Spleen (tissue), 7 donors: ENCODE results near the gene RAB29.
A peak's percentile ranks its signal among the peaks of the same experiment; 100 is the strongest.

ENCODE experiments used
- POLR2AphosphoS5 ChIP-seq, 3 donors: sonication (generic); formaldehyde crosslinking; IDR thresholded peaks; one replicate each; pipeline ENCODE4 v1.5.1; 2017; ENCODE audit warnings: antibody characterized with exemption in 3 of 3
- TF ChIP-seq, protein P1 (sequence below), 11 experiments: fragments of 200-600 bp in 7 of 11; fragments of 450-650 bp in 4 of 11; sonication (generic) in 4 of 11; IDR thresholded peaks in 8 of 11; conservative IDR thresholded peaks in 3 of 11; 1 replicate in 7 of 11; 2 replicates in 4 of 11; pipeline versions ENCODE4 v1.4.0 to v1.8.0; 2016 to 2021; ENCODE audit warnings: antibody characterized with exemption in 11 of 11, inconsistent platforms in 4 of 11, mild to moderate bottlenecking in 1 of 11
- donor health status: DM: no; HTN: no; CAD: no; lungs with moderate emphysema.
- donor health status: DM: no; HTN: no; CAD: no.
- donor health status: DM: no; HTN: no; CAD: no.

GRCh38 chr1:205775015-205775716 is at the start of gene RAB29:
- TF ChIP-seq, protein P1, sequence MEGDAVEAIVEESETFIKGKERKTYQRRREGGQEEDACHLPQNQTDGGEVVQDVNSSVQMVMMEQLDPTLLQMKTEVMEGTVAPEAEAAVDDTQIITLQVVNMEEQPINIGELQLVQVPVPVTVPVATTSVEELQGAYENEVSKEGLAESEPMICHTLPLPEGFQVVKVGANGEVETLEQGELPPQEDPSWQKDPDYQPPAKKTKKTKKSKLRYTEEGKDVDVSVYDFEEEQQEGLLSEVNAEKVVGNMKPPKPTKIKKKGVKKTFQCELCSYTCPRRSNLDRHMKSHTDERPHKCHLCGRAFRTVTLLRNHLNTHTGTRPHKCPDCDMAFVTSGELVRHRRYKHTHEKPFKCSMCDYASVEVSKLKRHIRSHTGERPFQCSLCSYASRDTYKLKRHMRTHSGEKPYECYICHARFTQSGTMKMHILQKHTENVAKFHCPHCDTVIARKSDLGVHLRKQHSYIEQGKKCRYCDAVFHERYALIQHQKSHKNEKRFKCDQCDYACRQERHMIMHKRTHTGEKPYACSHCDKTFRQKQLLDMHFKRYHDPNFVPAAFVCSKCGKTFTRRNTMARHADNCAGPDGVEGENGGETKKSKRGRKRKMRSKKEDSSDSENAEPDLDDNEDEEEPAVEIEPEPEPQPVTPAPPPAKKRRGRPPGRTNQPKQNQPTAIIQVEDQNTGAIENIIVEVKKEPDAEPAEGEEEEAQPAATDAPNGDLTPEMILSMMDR (IDR thresholded peaks at IDR 0.05 in 8 of 11, conservative IDR thresholded peaks at IDR 0.05 in 3 of 11): peak in 3 of 11 experiments; percentile 7 to 26 (median 14)
- peak; percentile 89 to 96 (median 90) for TF ChIP-seq POLR2AphosphoS5 (IDR thresholded peaks at IDR 0.05)
